AG09319 (cell line): Measurements from ENCODE around the gene SLC25A27.

Experiments
- DNase-seq: peaks from one replicate; pipeline ENCODE4 v3.0.0-alpha.2; 2010; ENCODE audit warnings: low read depth; ENCODE audit errors: extremely low read depth
- CTCF ChIP-seq: IDR thresholded peaks from 2 replicates; pipeline ENCODE4 v1.5.1; 2011; ENCODE audit warnings: low read depth, mild to moderate bottlenecking, inconsistent platforms, low read length, moderate library complexity

Gene SLC25A27

GRCh38 chr6:46651006-46651405 is 1.8 kb upstream of the SLC25A27 start:
- no peak for TF ChIP-seq CTCF
- peak; percentile 60 for DNase-seq

GRCh38 chr6:46651816-46652215 is 959 bp upstream of the SLC25A27 start:
- no peak for DNase-seq
- TF ChIP-seq CTCF: no peak

GRCh38 chr6:46652232-46652602 is 558 bp upstream of the SLC25A27 start:
- TF ChIP-seq CTCF: no peak

GRCh38 chr6:46653439-46654195 is 842 bp downstream of the SLC25A27 start:
- no peak for DNase-seq
- TF ChIP-seq CTCF: no peak

More at GRCh38 chr6:46652232-46652602, 558 bp upstream of the SLC25A27 start:
- no peak for DNase-seq

GRCh38 chr6:46655803-46656202 is 3.0 kb downstream of the SLC25A27 start:
- DNase-seq: no peak

GRCh38 chr6:46657642-46658041 is 4.9 kb downstream of the SLC25A27 start:
- DNase-seq: no peak
- no peak for TF ChIP-seq CTCF

More at GRCh38 chr6:46655803-46656202, 3.0 kb downstream of the SLC25A27 start:
- no peak; the same call in none of the 2 replicates for TF ChIP-seq CTCF

GRCh38 chr6:46661483-46661882 is 8.7 kb downstream of the SLC25A27 start:
- no peak for TF ChIP-seq CTCF
- no peak for DNase-seq
